GM18867 (cell line): ENCODE results near the gene COL9A2.

Experiments used
- ATAC-seq: cut with Tn5 transposase; IDR thresholded peaks from one replicate; pipeline ENCODE4 v1.9.1; 2021; ENCODE audit warnings: mild to moderate bottlenecking, moderate library complexity; ENCODE audit not compliant: unreplicated experiment

COL9A2 gene

DNA sequence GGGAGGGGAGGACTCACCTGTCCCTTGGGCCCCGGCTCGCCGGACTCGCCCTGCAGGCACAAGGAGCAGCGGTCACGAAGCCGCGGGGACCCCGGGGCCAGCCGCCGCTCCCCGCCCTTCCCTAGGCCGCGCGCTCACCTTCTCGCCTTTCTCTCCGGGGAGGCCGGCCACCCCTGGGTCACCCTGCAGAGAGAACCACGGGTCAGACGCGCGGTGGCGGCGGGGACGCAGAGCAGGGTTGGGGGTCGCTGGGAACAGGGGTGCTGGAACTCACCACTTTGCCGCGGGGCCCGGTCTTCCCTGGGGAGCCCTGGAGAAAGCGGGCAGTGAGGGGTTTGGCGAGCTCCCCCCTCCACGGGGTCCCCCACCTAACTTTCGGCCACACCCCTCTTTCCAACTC, 13.3 kb downstream of the COL9A2 start:
- no peak for ATAC-seq

DNA sequence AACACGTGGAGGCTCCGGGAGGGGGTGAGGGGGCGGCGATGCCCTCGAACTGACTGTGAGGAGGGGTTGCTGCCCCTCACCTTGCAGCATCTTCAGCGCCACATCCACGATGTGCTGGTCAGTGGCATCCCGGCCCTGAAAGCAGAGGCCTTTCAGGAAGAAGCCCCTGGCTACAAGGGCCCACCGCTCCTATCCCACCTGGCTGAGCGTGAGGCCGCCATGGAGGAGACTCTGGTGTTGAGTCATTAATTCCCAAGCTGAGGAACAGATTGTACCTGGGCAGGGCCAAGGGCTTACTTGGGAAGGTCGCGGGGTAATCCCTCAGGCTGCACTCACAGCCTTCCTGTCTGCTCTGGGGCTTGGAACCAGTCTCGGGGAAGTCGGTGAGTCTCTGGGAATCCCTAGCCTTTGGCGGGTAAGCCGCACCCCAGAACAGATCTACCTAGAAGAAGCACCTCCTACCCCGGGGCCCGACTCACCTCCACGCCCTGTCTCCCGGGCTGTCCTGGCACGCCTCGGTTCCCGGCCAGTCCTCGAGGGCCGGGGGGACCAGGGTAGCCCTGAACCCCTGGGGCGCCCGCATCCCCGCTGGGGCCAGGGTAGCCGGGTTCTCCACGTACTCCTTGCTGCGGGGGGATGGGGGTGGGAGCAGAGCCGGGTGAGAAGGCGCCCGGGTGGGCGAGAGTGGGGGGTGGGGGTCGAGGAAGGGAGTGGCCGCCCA, 13.9 kb downstream of the COL9A2 start:
- no peak for ATAC-seq

DNA sequence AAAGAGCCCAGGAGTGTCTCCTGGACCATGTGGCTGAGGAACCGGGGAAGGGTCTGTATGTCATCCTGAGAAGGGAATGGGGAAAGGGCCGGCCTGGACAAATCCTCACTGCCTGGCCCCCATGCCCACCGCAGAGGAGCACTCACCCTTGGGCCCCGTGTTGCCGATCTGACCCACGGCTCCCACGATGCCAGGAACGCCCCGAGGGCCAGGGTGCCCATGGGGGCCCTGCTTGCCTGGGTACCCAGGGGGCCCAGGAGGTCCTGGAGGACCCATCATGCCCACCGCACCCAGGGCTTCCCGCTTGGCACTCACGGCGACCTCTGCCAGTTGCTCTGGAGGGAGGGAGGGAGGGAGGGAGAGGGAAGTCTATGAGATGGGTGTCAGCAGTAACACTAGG, 14.6 kb downstream of the COL9A2 start:
- ATAC-seq = no peak

DNA sequence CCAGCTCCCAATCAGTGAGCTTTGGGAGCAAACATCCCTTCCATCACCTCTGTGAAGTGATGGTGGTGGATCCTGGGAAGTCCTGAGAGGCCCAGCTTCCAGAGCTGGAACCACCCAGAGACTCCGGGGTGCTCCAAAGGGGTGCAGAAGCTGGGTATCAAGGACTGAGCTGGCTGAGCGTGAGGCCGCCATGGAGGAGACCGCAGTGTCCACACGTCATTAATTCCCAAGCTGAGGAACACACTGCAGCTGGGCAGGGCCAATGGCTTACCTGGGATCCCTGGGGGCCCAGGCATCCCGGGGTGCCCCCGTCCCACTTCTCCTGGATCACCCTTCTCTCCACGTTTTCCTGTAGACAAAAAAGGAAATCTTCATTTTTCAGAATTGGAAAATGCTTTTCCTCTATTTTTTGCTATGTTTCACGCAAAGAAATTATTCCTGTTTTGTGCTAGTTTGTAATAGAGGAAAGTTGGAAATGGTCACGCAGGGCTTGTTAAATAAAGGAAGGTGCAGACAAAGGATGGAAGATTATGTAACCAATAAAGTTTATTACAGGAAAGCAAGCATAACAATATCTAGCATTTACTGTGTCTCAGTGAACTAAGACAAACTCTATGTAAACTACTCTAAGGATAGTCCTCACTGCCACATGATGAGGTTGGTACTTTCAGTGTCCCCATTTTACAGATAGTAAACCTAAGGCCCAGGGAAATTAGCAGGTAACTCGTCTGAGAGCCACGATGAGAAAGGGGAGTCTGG, 15.4 kb downstream of the COL9A2 start:
- no peak for ATAC-seq

DNA sequence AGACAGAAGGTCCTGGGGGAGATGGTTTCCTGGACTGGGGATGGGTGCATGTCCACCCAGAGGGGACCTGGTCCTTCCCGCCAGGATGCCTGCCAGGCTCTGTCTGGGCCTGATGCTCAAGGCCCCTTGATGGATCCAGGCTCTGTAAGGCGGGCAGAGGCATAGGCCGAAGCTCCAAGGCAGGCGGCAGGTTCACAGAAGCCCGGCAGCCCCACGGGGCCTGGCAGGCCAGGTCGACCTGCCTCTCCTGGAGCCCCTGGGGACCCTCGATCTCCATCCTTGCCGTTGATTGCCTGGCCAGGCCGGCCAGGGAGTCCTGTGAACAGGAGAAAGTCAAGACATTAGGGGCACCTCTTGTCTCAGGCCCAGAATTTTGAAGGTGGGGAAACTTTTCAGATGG, 16.0 kb downstream of the COL9A2 start:
- ATAC-seq = no peak

DNA sequence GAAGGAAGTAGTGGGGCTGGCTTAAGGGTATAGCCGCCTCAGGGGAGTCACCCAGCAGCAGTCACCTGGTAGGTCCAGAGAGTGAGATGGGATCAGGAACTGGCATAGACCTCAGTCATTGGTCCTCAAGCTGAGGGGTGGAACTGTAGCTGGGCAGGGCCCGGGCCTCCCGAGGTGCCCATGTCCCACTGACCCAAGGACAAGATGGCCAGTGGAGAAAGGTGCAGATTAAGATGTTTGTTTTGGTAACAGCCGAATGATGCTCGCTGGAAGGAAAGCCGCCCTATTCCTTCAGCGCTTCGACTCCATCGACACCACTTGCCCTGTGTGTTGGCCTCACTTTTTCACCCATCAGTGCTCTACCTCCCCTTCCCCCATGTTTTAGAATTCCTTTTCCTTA, 16.4 kb downstream of the COL9A2 start:
- ATAC-seq = no peak

DNA sequence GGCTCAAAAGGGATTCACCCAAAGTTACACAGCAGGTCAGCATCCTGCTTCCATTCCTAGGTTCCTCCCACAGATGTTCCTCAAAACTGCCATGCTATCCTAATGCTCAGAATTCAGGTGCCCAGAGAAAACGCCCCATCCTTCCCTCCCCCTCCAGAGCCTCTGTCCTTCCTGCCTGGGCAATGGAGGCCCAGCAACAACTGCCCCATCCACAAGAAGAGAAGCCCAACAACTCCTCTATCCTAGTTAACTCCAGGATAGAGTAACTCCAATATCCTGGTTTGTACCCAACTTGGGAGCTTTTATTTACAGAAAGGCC, 16.9 kb downstream of the COL9A2 start:
- ATAC-seq = no peak

DNA sequence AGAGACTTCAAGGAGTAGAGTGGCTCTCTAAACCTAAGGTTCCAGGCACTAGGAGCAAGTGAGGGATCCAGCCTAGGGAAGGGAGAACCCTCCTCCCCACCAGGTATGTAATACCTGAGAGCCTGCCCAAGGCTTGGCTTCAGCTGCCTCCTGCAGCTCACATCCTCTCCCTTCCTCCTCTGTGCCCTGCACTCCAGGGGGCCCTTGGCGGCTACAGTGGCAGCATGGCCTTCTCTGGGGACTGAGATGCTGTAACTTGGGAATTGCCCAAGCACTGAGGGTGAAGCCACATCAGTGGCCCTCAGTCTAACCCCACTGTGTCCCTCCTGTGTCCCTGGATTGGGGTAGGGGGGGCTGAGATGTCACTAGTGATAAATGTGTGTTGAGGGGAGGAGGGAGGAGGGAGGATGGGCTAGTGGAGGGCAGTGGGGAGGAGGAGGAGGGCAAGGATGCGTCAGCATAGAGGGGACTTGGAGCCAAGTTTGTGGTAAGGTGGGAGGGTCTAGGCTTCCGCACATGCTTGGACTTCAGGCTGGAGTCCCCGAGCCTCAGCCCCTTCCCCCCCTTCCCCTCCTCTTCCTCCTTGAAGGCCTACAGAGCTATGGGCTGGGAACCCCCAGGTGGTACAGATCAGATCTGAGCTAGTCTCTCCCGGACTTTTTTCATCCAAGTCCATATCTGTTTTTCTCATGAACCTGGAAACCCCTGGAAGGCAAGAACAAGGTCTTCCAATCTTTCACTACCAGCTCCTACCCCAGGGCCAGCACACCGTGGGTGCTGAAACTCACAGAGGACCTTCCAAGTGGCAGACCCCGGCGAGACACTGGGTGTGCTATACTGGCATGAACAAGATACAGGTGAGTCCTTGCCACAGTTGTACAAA, 17.5 kb downstream of the COL9A2 start:
- no peak for ATAC-seq

DNA sequence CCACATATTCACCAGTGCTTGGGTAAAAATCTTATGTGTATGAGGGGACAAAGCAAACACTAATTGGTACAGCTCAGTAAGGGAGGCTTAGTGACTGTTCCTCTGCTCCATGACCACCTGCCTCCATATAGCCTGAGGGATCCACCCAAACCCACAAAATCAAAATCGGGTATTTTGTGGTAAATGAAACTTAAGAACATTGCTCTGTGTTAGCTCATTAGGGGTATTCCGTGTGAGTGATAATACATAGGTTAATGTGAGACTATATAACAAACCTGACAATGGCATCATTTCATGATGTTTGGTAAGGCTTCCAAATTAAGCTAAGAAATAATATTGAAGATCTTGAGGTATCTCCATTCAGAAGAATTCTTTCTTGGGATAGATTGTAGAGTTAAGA, 25.8 kb downstream of the COL9A2 start:
- no peak for ATAC-seq

DNA sequence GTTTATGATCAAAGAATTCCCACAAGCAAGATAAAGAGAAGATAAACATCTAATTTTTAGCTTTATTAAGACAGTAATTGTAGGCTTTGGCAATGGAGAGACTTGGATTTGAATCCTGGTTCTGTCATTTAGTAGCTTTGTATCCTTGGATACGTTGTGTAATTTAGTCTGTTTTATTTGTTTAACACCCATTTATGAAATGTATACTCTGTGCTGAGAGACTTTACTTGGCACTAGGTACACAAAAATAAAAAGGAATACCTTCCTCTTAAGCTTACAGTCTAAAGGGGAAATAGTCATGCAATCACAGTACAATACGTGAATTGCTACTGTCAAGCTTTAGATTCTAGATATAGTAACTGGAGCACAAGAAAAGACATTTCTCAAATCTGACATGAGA, 35.2 kb downstream of the COL9A2 start:
- ATAC-seq = no peak

DNA sequence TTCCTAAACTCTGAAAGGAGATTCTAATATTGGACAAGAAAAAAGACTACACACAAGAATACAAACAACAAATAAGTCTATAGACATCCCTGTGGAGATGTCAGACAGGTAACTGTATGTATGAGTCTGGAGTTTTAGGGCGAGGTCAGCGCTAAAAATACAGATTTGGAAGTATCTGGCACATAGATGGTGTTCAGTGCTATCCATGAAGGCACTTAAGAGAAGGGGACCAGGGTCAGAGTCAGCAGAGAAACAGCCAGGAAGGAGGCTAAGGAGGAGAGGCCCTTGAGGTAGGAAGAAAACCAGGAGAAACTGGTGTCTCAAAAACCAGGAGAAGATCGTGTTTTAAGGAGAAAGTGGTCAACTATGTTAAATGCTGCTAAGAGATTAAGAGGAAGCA, 41.0 kb downstream of the COL9A2 start:
- ATAC-seq = no peak

DNA sequence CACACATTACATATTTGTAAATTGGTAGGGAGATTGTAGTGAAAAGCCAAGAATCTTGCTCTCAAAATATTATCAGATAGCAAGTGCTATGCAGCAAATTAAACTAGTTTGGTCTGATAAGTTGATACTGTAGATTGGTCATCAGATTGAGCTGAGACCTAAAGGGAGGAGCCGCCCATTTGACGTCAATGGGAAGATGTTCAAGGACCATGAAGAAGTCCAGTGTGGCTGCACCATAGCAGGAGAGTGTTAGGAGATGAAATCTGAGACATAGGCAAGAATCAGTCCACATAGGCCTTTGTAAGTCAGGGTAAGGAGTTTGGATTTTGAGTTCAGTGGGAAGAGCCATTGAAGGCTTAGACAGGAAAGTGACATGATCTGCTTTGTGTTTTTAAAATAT, 42.8 kb downstream of the COL9A2 start:
- no peak for ATAC-seq

DNA sequence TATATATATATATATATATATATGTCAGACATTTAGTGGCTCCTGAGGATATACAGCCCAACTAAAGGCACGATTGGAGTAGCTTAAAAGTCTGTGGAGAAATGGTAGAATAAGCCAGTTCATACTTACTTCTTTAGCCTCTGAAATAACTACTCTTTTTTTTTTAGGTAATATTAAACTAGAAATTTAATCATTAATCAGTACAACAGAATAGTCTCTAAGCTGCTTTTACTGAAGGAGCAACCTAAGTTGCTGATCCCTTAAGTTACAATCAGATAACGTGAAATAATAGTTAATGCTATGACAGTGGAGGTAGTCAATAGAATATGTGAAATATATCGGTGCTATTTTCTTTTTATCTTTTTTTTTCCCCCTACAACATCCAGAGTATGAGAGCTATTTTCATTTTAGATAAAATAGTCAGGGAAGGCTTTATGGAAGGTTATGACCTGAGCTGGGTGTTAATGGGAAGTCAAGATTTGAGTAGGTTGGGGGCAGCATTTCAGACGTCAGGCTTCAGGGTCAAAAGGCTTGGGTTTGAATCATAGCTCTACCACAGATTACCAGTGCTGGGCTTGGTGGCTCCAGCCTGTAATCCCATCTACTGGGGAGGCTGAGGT, 43.4 kb downstream of the COL9A2 start:
- no peak for ATAC-seq

DNA sequence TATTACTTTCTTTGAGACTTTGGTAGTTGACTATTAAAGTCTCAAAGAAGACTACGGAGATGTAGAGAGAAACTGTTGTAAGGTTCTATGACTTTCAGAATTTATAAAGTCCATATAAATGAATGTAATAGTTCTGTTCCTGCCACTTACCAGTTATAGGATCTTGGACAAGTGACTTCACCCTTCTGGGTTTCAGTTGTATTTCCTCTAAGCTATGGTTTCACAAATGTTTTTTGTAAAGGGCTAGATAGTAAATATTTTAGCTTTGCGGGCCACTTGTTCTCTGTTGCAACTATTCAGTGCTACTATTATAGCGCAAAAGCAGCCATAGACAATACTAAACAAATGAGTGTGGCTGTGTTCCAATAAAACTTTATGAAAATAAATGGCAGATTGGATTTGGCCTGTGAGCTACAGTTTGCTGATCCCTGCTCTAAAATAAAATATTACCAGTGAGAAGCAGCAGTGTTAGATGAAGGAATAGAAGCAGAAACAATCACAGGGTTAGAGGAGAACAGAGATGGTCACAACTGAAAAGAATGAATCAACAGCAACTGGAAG, 44.4 kb downstream of the COL9A2 start:
- no peak for ATAC-seq

DNA sequence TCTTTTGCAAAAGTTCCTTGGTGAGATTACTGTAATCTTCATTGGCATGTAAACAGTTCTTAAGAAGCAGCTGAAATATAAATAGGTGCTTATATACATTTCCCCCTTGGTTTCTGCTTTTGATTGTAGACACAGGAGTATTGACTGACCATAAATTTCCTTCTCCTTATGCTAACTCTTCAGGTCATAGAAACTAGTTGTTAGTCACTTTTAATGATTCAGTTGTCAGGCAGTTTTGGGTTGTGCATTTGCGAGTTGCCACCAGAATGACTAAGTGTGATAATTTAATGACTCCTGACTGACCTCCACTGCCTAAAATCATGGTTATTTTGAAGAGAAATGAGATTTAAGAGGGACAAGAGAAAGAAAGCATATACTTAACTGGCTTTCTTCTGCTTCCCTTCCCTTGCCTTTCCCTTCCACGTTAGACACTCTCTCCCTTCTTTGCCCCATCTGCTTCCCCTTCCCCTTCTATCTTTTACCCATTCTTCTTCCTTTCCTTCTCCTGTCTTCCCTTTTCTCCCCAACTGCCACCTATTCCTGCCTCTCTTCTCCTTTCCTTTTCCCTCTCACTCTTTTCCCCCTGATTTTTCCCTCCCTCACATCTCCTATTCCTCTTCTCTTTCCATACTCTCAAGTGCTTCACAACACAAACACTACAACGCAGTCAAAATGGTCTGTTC, 46.8 kb downstream of the COL9A2 start:
- ATAC-seq = no peak

DNA sequence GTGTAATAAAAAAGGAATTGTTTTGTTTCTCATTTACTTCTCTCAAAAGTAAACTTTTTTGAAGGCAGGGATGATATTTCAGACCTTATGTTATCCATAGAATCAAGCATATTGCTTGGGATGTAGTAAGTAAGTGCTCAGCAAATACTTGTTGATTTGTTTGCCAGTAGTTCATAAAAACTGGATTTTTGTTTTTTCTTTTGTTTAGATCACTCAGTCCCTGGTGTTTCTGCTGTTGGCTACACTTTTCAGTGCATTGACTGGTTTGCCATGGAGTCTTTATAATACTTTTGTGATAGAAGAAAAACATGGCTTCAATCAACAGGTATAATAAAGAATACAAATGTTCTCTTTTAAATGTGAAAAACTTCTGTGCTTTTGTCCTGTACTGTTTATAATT, 48.9 kb downstream of the COL9A2 start:
- ATAC-seq = no peak

DNA sequence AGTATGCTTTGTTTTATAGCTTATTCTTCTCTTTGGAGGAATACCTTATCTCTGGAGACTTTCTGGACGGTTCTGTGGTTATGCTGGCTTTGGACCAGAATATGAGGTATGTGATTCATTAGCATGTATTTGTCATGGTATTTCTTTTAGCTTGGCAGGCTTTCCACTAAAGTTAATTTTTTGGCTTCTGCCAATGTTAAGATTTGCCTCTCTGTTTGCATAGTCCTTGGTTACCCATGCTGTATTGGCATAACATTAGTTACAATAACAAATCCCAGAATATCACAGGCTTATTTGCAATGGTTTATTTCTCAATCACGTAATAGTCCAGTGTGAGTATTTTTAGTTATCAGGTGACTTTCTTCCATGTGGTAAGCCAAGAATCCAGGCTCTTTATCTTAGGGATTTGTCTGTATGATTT, 49.3 kb downstream of the COL9A2 start:
- ATAC-seq = no peak

DNA sequence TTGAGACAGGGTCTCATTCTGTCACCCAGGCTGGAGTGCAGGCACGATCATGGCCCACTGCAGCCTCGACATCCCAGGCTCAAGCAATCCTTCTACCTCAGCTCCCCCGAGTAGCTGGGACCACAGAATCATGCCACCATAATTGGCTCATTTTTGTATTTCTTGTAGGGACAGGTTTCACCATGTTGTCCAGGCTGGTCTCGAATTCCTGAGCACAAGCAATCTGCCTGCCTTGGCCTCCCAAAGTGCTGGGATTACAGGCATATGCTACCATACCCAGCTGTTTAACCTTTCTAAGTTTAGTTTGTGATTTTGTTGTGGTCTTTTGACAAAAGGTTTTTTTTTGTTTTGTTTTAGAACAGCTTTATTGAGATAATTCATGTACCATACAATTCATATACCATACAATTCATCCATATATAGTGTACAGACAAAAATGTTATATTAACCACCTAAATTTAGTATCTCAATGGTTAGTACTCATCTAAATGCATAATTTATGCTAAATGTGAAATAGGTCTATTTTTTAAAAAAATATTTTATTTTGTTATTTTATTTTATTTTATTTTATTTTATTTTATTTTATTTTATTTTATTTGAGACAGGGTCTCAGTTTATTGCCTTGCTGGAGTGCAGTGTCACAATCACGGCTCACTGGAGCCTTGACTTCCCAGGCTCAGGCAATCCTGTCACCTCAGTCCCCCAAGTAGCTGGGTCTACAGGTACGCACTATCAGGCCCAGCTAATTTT, 50.1 kb downstream of the COL9A2 start:
- ATAC-seq = no peak

DNA sequence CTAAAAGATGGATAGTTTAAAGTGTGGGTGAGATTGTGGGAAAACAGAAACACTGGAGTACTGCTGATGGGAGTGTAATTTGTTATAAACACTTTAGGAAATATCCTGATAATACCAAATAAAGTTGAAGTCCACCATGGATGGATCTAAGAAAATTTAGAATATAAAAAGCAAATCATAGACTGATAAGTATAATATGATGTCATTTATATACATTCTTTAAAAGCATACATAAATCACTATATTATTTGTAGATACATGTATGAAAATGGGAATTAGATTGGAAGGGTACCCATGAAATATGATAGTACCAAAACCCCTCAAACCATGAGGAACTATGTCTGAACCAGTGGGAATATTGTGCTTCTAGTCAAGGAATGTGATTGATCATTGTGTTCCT, 51.2 kb downstream of the COL9A2 start:
- ATAC-seq = no peak

DNA sequence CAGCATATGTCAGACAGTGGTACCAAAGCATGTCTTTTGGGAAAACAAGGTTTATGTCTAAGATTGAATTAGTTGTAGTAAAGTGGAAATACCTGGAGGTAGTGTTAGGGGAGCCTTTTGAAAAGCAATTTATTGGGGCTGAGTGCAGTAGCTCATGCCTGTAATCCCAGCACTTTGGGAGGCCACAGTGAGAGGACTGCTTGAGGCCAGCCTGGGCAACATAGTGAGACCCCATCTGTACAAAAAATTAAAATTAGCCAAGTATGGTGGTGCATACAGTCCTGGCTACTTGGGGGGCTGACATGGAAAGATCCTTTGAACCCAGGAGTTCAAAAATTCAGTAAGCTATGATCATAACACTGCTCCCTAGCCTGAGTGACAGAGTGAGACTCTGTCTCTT, 51.8 kb downstream of the COL9A2 start:
- ATAC-seq = no peak
